ENCODE results near the gene MARS2.

- TF ChIP-seq CTCF (IDR thresholded peaks at IDR 0.05 in 4 of 5, conservative IDR thresholded peaks at IDR 0.05 in 1 of 5) (no peak), POLR2A (IDR thresholded peaks at IDR 0.05) (no peak)
Measured at GRCh38 chr2:197727011-197727410, 21.8 kb downstream of the MARS2 start.
